Liver (tissue), 9 donors: ENCODE measurements around the gene AJUBA. TPM values are rescaled to one million over a fixed set of nuclear protein-coding genes. Genes with fewer than 3 reads are reported as not detected.

Experiments
- DNase-seq: peaks from one replicate; pipeline ENCODE4 v3.0.0-alpha.2; 2017; ENCODE audit warnings: low spot score
- H3K27ac ChIP-seq, 2 donors: one replicate each; pipeline ENCODE4 v1.7.0; 2013; ENCODE audit warnings: inconsistent platforms in 2 of 2, low read length in 2 of 2, control low read depth in 1 of 2, low read depth in 1 of 2, mild to moderate bottlenecking in 1 of 2
- H3K27me3 ChIP-seq, 4 donors: one replicate each; pipeline versions ENCODE4 v1.6.1 to v1.7.0; 2013; ENCODE audit warnings: low read length in 3 of 4, inconsistent platforms in 1 of 4, mild to moderate bottlenecking in 1 of 4, moderate library complexity in 1 of 4; ENCODE audit not compliant: control insufficient read depth in 4 of 4, insufficient read depth in 4 of 4
- H3K36me3 ChIP-seq, 4 donors: one replicate each; pipeline versions ENCODE4 v1.6.1 to v1.7.0; 2013; ENCODE audit warnings: low read length in 3 of 4, mild to moderate bottlenecking in 3 of 4, low read depth in 1 of 4, moderate library complexity in 1 of 4; ENCODE audit not compliant: control insufficient read depth in 4 of 4, insufficient read depth in 3 of 4
- H3K4me1 ChIP-seq, 4 donors: one replicate each; pipeline versions ENCODE4 v1.6.1 to v1.7.0; 2013; ENCODE audit warnings: low read length in 3 of 4, mild to moderate bottlenecking in 3 of 4, moderate library complexity in 1 of 4; ENCODE audit not compliant: control insufficient read depth in 4 of 4, insufficient read depth in 4 of 4
- H3K4me3 ChIP-seq, 3 donors: one replicate each; pipeline versions ENCODE4 v1.6.1 to v1.7.0; 2013; ENCODE audit warnings: low read length in 3 of 3, control low read depth in 1 of 3, low read depth in 1 of 3, mild to moderate bottlenecking in 1 of 3
- H3K9ac ChIP-seq, 2 donors: one replicate each; pipeline ENCODE4 v1.7.0; 2013; ENCODE audit warnings: low read length in 2 of 2, mild to moderate bottlenecking in 2 of 2, moderate library complexity in 2 of 2, control low read depth in 1 of 2, low read depth in 1 of 2
- H3K9me3 ChIP-seq, 4 donors: one replicate each; pipeline versions ENCODE4 v1.6.1 to v1.7.0; 2013; ENCODE audit warnings: low read length in 3 of 4; ENCODE audit not compliant: control insufficient read depth in 4 of 4
- EGR1 ChIP-seq, 2 donors: IDR thresholded peaks; 2 replicates each; pipeline ENCODE4 v1.6.1; 2016 to 2018; ENCODE audit warnings: antibody characterized with exemption in 2 of 2, low read depth in 2 of 2
- FOXA1 ChIP-seq: IDR thresholded peaks from 2 replicates; pipeline ENCODE4 v1.6.1; 2016; ENCODE audit warnings: antibody characterized with exemption
- FOXA2 ChIP-seq: IDR thresholded peaks from 2 replicates; pipeline ENCODE4 v1.6.1; 2016; ENCODE audit warnings: antibody characterized with exemption
- GABPA ChIP-seq, 2 donors: IDR thresholded peaks in 1 of 2; conservative IDR thresholded peaks in 1 of 2; 2 replicates each; pipeline ENCODE4 v1.6.1; 2016; ENCODE audit warnings: antibody characterized with exemption in 2 of 2, mild to moderate bottlenecking in 1 of 2, moderate library complexity in 1 of 2
- HNF4A ChIP-seq, 2 donors: conservative IDR thresholded peaks; 2 replicates each; pipeline ENCODE4 v1.6.1; 2016; ENCODE audit warnings: antibody characterized with exemption in 2 of 2, mild to moderate bottlenecking in 2 of 2
- HNF4G ChIP-seq: IDR thresholded peaks from 2 replicates; pipeline ENCODE4 v1.6.1; 2016; ENCODE audit warnings: antibody characterized with exemption
- JUND ChIP-seq, 2 donors: IDR thresholded peaks; 2 replicates each; pipeline ENCODE4 v1.6.1; 2016; ENCODE audit warnings: antibody characterized with exemption in 2 of 2
- MAX ChIP-seq: IDR thresholded peaks from 2 replicates; pipeline ENCODE4 v1.6.1; 2016; ENCODE audit warnings: antibody characterized with exemption
- NR2F2 ChIP-seq: IDR thresholded peaks from 2 replicates; pipeline ENCODE4 v1.6.1; 2016; ENCODE audit warnings: antibody characterized with exemption
- RAD21 ChIP-seq, 2 donors: IDR thresholded peaks; 2 replicates each; pipeline ENCODE4 v1.6.1; 2016; ENCODE audit warnings: antibody characterized with exemption in 2 of 2, mild to moderate bottlenecking in 2 of 2
- REST ChIP-seq: IDR thresholded peaks from 2 replicates; pipeline ENCODE4 v1.6.1; 2016; ENCODE audit warnings: antibody characterized with exemption, mild to moderate bottlenecking
- RXRA ChIP-seq, 2 donors: IDR thresholded peaks; 2 replicates each; pipeline ENCODE4 v1.6.1; 2017 to 2018; ENCODE audit warnings: antibody characterized with exemption in 2 of 2, mild to moderate bottlenecking in 1 of 2
- SP1 ChIP-seq: IDR thresholded peaks from 2 replicates; pipeline ENCODE4 v1.6.1; 2018; ENCODE audit warnings: antibody characterized with exemption, mild to moderate bottlenecking
- TAF1 ChIP-seq: conservative IDR thresholded peaks from 2 replicates; pipeline ENCODE4 v1.6.1; 2016; ENCODE audit warnings: antibody characterized with exemption, mild to moderate bottlenecking
- YY1 ChIP-seq: IDR thresholded peaks from 2 replicates; pipeline ENCODE4 v1.6.1; 2016; ENCODE audit warnings: antibody characterized with exemption, mild to moderate bottlenecking
- ZBTB33 ChIP-seq: IDR thresholded peaks from 2 replicates; pipeline ENCODE4 v1.6.1; 2016; ENCODE audit warnings: antibody characterized with exemption
- WGBS: extraction: QIAGEN DNeasy Blood & Tissue Kit; methylation state at CpG from one replicate; pipeline ENCODE4 v1.1.7; 2013; 5-methylcytosine and 5-hydroxymethylcytosine counted together
- polyA plus RNA-seq, 2 donors: library from polyadenylated mRNA; stranded (reverse) in 1 of 2; unstranded in 1 of 2; fragments of 200-250 nt in 1 of 2; fragments of >200 nt in 1 of 2; fragmentation: Nextera tagmentation in 1 of 2; extraction: Ambion mirVana in 1 of 2; gene quantifications; one replicate each; pipeline versions ENCODE4 v1.2.1 to v1.2.3, GENCODE V29; 2013 to 2015
- total RNA-seq, 2 donors: library from RNA; depleted of rRNA; stranded (reverse); fragments of >200 nt; gene quantifications; one replicate each; pipeline ENCODE4 v1.2.3, GENCODE V29; 2014
- TF ChIP-seq, protein P1 (sequence below): fragments of 150-350 bp; IDR thresholded peaks from 2 replicates; pipeline ENCODE4 v1.5.1; 2017; ENCODE audit warnings: improper control_type of control experiment, low read depth, low read length; ENCODE audit not compliant: missing input control
- TF ChIP-seq, protein P2 (sequence below): IDR thresholded peaks from 2 replicates; pipeline ENCODE4 v1.6.1; 2016; ENCODE audit warnings: antibody characterized with exemption
- donor health status: healthy.
- donor health status: healthy.
- donor health status: healthy.
- donor health status: healthy.
- donor health status: healthy.

The AJUBA gene
- total RNA-seq = 10 to 100 TPM; 15.9 to 34.9 TPM
- polyA plus RNA-seq = 10 to 100 TPM; 15.5 to 23.4 TPM

GRCh38 chr14:22982477-22983245 is at the start of gene AJUBA:
AJUBA (minus strand) TSS chr14:22982551; CDS start chr14:22982266, 285 bp downstream.
- H3K9ac ChIP-seq = peak within 1 kb of the TSS in 1 of 2 donors; percentile 70
- H3K4me1 ChIP-seq = peaks cover 9 to 72% (median 42%) of the 10 kb centered on the region in 4 donors
- peak; percentile 83 for DNase-seq
- H3K36me3 ChIP-seq = no peaks in the 10 kb centered on the region
- H3K27me3 ChIP-seq = no peaks in the 10 kb centered on the region
- H3K9me3 ChIP-seq = no peaks in the 10 kb centered on the region
- peak within 1 kb of the TSS; percentile 30 to 97 (median 88) for H3K4me3 ChIP-seq
- TF ChIP-seq MAX (peak; percentile 53), FOXA2 (no peak), REST (no peak), JUND (IDR thresholded peaks at IDR 0.05) (no peak), HNF4G (no peak), TAF1 (peak; percentile 52), EGR1 (IDR thresholded peaks at IDR 0.05; ENCODE audit: low read depth in 2 of 2) (peak in 1 of 2 donors; percentile 27), RAD21 (IDR thresholded peaks at IDR 0.05) (no peak), GABPA (IDR thresholded peaks at IDR 0.05 in 1 of 2, conservative IDR thresholded peaks at IDR 0.05 in 1 of 2) (no peak), YY1 (peak; percentile 62), RXRA (IDR thresholded peaks at IDR 0.05) (peak in 1 of 2 donors; percentile 52), HNF4A (conservative IDR thresholded peaks at IDR 0.05) (peak; percentile 27 to 31), NR2F2 (peak; percentile 29), FOXA1 (no peak), SP1 (peak; percentile 46), ZBTB33 (no peak)
- TF ChIP-seq, protein P1, sequence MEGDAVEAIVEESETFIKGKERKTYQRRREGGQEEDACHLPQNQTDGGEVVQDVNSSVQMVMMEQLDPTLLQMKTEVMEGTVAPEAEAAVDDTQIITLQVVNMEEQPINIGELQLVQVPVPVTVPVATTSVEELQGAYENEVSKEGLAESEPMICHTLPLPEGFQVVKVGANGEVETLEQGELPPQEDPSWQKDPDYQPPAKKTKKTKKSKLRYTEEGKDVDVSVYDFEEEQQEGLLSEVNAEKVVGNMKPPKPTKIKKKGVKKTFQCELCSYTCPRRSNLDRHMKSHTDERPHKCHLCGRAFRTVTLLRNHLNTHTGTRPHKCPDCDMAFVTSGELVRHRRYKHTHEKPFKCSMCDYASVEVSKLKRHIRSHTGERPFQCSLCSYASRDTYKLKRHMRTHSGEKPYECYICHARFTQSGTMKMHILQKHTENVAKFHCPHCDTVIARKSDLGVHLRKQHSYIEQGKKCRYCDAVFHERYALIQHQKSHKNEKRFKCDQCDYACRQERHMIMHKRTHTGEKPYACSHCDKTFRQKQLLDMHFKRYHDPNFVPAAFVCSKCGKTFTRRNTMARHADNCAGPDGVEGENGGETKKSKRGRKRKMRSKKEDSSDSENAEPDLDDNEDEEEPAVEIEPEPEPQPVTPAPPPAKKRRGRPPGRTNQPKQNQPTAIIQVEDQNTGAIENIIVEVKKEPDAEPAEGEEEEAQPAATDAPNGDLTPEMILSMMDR = peak; percentile 12
- TF ChIP-seq, protein P2, sequence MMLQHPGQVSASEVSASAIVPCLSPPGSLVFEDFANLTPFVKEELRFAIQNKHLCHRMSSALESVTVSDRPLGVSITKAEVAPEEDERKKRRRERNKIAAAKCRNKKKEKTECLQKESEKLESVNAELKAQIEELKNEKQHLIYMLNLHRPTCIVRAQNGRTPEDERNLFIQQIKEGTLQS = no peak
- WGBS = under 1% methylated on average over 48 of the region's 48 CpGs
- H3K27ac ChIP-seq = peak within 1 kb of the TSS; percentile 68 to 75
